PC-9 (cell line): ENCODE data around the gene KCNK6.

Source experiments
- EZH2 ChIP-seq: fragments of 200-600 bp; sonication (generic); IDR thresholded peaks from 2 replicates; pipeline ENCODE4 v1.8.0; 2017; ENCODE audit warnings: antibody characterized with exemption, low read depth
- TF ChIP-seq, protein P1 (sequence below): fragments of 200-600 bp; sonication (generic); conservative IDR thresholded peaks from 2 replicates; pipeline ENCODE4 v1.6.1; 2017; ENCODE audit warnings: mixed run types, antibody characterized with exemption, mild to moderate bottlenecking, moderate library complexity

DNA sequence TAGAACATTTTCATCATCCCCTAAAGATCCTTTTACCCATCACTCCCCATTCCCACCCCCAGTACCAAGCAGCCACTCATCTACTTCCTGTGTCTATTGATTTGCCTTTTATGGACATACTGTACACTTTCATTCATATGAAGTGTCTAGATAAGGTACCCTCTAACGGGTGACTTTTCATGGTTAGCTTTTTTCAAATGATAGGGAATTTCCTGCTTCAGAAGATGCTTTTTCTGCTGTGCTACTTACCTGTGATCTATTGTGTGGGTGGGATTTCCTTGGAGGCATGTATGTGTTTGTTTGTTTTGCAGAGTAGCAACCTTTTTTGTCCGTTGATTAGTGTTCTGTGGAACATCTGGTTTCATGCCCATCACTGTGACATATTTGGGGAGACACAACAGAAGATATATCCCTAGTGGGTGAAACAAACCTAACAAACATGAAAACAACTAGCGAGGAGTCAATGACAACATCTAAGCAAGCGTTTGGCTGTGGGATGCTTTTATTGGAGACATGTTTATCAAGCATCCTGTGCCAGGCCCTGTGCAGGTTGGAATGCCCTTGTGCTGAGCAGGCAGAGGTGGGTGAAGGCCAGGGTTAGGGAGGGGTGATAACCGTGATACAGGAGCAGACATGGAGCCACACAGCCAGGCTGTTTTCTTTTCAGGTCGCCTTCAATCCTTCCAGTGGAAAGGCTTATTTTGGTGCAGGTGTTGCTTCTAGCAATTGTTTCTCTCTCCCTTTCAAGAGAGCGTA, 37.7 kb upstream of the KCNK6 start:
- TF ChIP-seq, protein P1, sequence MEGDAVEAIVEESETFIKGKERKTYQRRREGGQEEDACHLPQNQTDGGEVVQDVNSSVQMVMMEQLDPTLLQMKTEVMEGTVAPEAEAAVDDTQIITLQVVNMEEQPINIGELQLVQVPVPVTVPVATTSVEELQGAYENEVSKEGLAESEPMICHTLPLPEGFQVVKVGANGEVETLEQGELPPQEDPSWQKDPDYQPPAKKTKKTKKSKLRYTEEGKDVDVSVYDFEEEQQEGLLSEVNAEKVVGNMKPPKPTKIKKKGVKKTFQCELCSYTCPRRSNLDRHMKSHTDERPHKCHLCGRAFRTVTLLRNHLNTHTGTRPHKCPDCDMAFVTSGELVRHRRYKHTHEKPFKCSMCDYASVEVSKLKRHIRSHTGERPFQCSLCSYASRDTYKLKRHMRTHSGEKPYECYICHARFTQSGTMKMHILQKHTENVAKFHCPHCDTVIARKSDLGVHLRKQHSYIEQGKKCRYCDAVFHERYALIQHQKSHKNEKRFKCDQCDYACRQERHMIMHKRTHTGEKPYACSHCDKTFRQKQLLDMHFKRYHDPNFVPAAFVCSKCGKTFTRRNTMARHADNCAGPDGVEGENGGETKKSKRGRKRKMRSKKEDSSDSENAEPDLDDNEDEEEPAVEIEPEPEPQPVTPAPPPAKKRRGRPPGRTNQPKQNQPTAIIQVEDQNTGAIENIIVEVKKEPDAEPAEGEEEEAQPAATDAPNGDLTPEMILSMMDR: no peak
- TF ChIP-seq EZH2: no peak
